HTERT RPE-1 (cell line): Measurements from ENCODE around the gene ACAT1.
"Not testable (repeated sequence)": the region's sequence is repeated elsewhere in the genome, so short reads cannot be mapped to it uniquely, and the experiment has no call there.

Source experiments
- in situ Hi-C: fragments of 300-500 bp; cut with MboI; formaldehyde crosslinking; loops from 4 replicates; pipeline ENCODE4 v1.14.3; 2020; ENCODE audit warnings: low sequenced_read_pairs

ACAT1 gene

GRCh38 chr11:108144615-108145014 is 23.2 kb downstream of the ACAT1 start:
- in situ Hi-C loops, result no loop called here

- in situ Hi-C loops, result no loop called here
Measured at GRCh38 chr11:108147150-108147549, 25.8 kb downstream of the ACAT1 start.

GRCh38 chr11:108148556-108148955 is 27.2 kb downstream of the ACAT1 start:
- in situ Hi-C loops, result no loop called here

- in situ Hi-C loops, result no loop called here
Measured at GRCh38 chr11:108154591-108154990, 33.2 kb downstream of the ACAT1 start.

- in situ Hi-C loops, result no loop called here
Measured at GRCh38 chr11:108160970-108161566, 39.7 kb downstream of the ACAT1 start.

- in situ Hi-C loops, result not testable (repeated sequence)
Measured at GRCh38 chr11:108162878-108163277, 41.5 kb downstream of the ACAT1 start.

- in situ Hi-C loops, result no loop called here
Measured at GRCh38 chr11:108167624-108168023, 46.3 kb downstream of the ACAT1 start.

- in situ Hi-C loops, result no loop called here
Measured at GRCh38 chr11:108170184-108170583, 48.8 kb downstream of the ACAT1 start.

- in situ Hi-C loops, result no loop called here
Measured at GRCh38 chr11:108177570-108177969, 56.2 kb downstream of the ACAT1 start.

- in situ Hi-C loops, result no loop called here
Measured at GRCh38 chr11:108193725-108194124, 72.4 kb downstream of the ACAT1 start.

- in situ Hi-C loops, result no loop called here
Measured at GRCh38 chr11:108196901-108197300, 75.5 kb downstream of the ACAT1 start.
